GM12878 (cell line): ENCODE data around the gene NKIRAS1. TPM values are rescaled to one million over a fixed set of nuclear protein-coding genes. Genes with fewer than 3 reads are reported as not detected.

Experiments used
- ATAC-seq: fragments of 200-7000 bp; cut with Tn5 transposase; 3 replicates; pipeline ENCODE4 v1.9.1; 2020; ENCODE audit warnings: mild to moderate bottlenecking, moderate library complexity
- BruUV-seq: library from RNA; stranded (reverse); fragments of 400-500 nt; replicated peaks from 2 replicates; lab custom pipeline; 2021; lab: Mats Ljungman, UMichigan
- CTCF ChIA-PET: fragments of 300-600 bp; sonication (Branson Sonifier 250); formaldehyde crosslinking; extraction: SDS; loops from one replicate; lab custom pipeline; 2021; ENCODE audit warnings: inconsistent platforms; lab: Yijun Ruan, JAX
- POLR2A ChIA-PET: fragments of 350-600 bp; formaldehyde crosslinking; extraction: SDS; loops from one replicate; lab custom pipeline; 2021; ENCODE audit warnings: inconsistent platforms; lab: Charles Lee
- RAD21 ChIA-PET: fragments of 300-600 bp; sonication (Branson Sonifier 250); formaldehyde crosslinking; loops from one replicate; lab custom pipeline; 2023; ENCODE audit warnings: antibody characterized with exemption; ENCODE audit not compliant: unreplicated experiment; lab: Charles Lee
- SMC1A ChIA-PET: fragments of 300-600 bp; sonication (Branson Sonifier 250); formaldehyde crosslinking; loops from one replicate; lab custom pipeline; 2023; ENCODE audit not compliant: unreplicated experiment, uncharacterized antibody; lab: Charles Lee
- DNase-seq: peaks from one replicate; pipeline ENCODE4 v3.0.0-alpha.2; 2011; ENCODE audit warnings: low read depth, low spot score
- FAIRE-seq: peaks from 3 replicates; lab custom pipeline; 2011; peaks lifted over from hg19 to GRCh38; lab: Jason Lieb, UNC
- H2AFZ ChIP-seq: 2 replicates; pipeline ENCODE4 v1.6.0; 2011; ENCODE audit warnings: low read depth, low read length, control low read depth; ENCODE audit not compliant: control insufficient read depth
- H3K27ac ChIP-seq: 2 replicates; pipeline ENCODE4 v1.5.1; 2011; ENCODE audit warnings: control low read depth; ENCODE audit not compliant: control insufficient read depth, insufficient read depth
- H3K27me3 ChIP-seq, 2 experiments: replicated peaks in 1 of 2; 2 replicates each; pipeline versions ENCODE4 v1.6.0 to v1.6.1; 2011; ENCODE audit warnings: low read length in 1 of 2; ENCODE audit not compliant: control insufficient read depth in 2 of 2, insufficient read depth in 2 of 2
- H3K36me3 ChIP-seq, 2 experiments: 2 replicates each; pipeline ENCODE4 v1.5.1; 2011; ENCODE audit warnings: low read length in 1 of 2; ENCODE audit not compliant: control insufficient read depth in 2 of 2, insufficient read depth in 2 of 2
- H3K4me1 ChIP-seq: 2 replicates; pipeline ENCODE4 v1.6.1; 2011; ENCODE audit warnings: mild to moderate bottlenecking, low read length, moderate library complexity, mixed read lengths; ENCODE audit not compliant: control insufficient read depth, insufficient read depth
- H3K4me2 ChIP-seq: 2 replicates; pipeline ENCODE4 v1.6.0; 2011; ENCODE audit warnings: control low read depth; ENCODE audit not compliant: control insufficient read depth, insufficient read depth
- H3K4me3 ChIP-seq: fragments of 200-600 bp; sonication (generic); 2 replicates; pipeline ENCODE4 v1.5.1; 2016
- H3K79me2 ChIP-seq: 2 replicates; pipeline ENCODE4 v1.6.0; 2011; ENCODE audit warnings: low read length; ENCODE audit not compliant: control insufficient read depth, insufficient read depth
- H3K9ac ChIP-seq: 2 replicates; pipeline ENCODE4 v1.8.0; 2011; ENCODE audit warnings: low read length, control low read depth, mixed read lengths; ENCODE audit not compliant: control insufficient read depth, insufficient read depth
- H3K9me3 ChIP-seq: replicated peaks from 3 replicates; pipeline ENCODE4 v1.5.1; 2011; ENCODE audit warnings: mild to moderate bottlenecking, low read length; ENCODE audit not compliant: control insufficient read depth, insufficient read depth
- H4K20me1 ChIP-seq: 2 replicates; pipeline ENCODE4 v1.6.0; 2011; ENCODE audit not compliant: control insufficient read depth, insufficient read depth
- BACH1 ChIP-seq: fragments of 450-650 bp; IDR thresholded peaks from 2 replicates; pipeline ENCODE4 v1.6.1; 2017; ENCODE audit warnings: mild to moderate bottlenecking, borderline replicate concordance
- DPF2 ChIP-seq: fragments of 450-650 bp; IDR thresholded peaks from 2 replicates; pipeline ENCODE4 v1.6.1; 2017; ENCODE audit warnings: mild to moderate bottlenecking
- GABPA ChIP-seq: IDR thresholded peaks from 2 replicates; pipeline ENCODE4 v1.6.1; 2014; ENCODE audit warnings: antibody characterized with exemption, low read depth, mild to moderate bottlenecking, inconsistent platforms
- HCFC1 ChIP-seq: fragments of 150-350 bp; IDR thresholded peaks from 2 replicates; pipeline ENCODE4 v1.6.1; 2014; ENCODE audit warnings: low read length
- HDAC2 ChIP-seq: fragments of 200-600 bp; sonication (generic); IDR thresholded peaks from 2 replicates; pipeline ENCODE4 v1.6.1; 2017
- HDAC6 ChIP-seq: fragments of 200-600 bp; sonication (generic); IDR thresholded peaks from one replicate; pipeline ENCODE4 v1.8.0; 2017; ENCODE audit warnings: antibody characterized with exemption; ENCODE audit not compliant: unreplicated experiment
- KLF5 ChIP-seq: fragments of 450-650 bp; IDR thresholded peaks from 2 replicates; pipeline ENCODE4 v1.6.1; 2014; ENCODE audit warnings: mild to moderate bottlenecking; ENCODE audit not compliant: partially characterized antibody
- NFYA ChIP-seq: IDR thresholded peaks from 2 replicates; pipeline ENCODE4 v1.6.1; 2011; ENCODE audit warnings: low read depth, mild to moderate bottlenecking, low read length, improper control_type of control experiment, borderline replicate concordance
- RAD51 ChIP-seq: fragments of 450-650 bp; IDR thresholded peaks from 2 replicates; pipeline ENCODE4 v1.6.1; 2016; ENCODE audit warnings: moderate library complexity, mild to moderate bottlenecking, inconsistent platforms
- RB1 ChIP-seq: fragments of 450-650 bp; formaldehyde crosslinking; IDR thresholded peaks from 2 replicates; pipeline ENCODE4 v1.6.1; 2017; ENCODE audit warnings: mild to moderate bottlenecking, borderline replicate concordance
- SRF ChIP-seq, 2 experiments: IDR thresholded peaks; 2 replicates each; pipeline ENCODE4 v1.6.1; 2011; ENCODE audit warnings: low read depth in 2 of 2, low read length in 2 of 2, mild to moderate bottlenecking in 1 of 2, moderate library complexity in 1 of 2
- ZNF217 ChIP-seq: fragments of 450-650 bp; IDR thresholded peaks from 2 replicates; pipeline ENCODE4 v1.6.1; 2017; ENCODE audit warnings: antibody characterized with exemption, mild to moderate bottlenecking
- WGBS: methylation state at CpG from one replicate; pipeline ENCODE4 v1.1.6; 2016; ENCODE audit warnings: low lambda C conversion rate; ENCODE audit not compliant: insufficient replicate concordance, insufficient coverage; ENCODE audit errors: missing lambda C conversion rate; 5-methylcytosine and 5-hydroxymethylcytosine counted together
- in situ Hi-C: fragments of 300-500 bp; cut with MboI; formaldehyde crosslinking; loops from 9 replicates; pipeline ENCODE4 v1.14.3; 2018; ENCODE audit warnings: mixed read lengths
- intact Hi-C: fragments of 100-400 bp; cut with micrococcal nuclease; formaldehyde crosslinking; loops from one replicate; pipeline ENCODE4 v1.14.2; 2022; ENCODE audit not compliant: unreplicated experiment
- polyA plus RNA-seq, 11 experiments: library from polyadenylated mRNA; depleted of rRNA in 4 of 11; unstranded in 6 of 11; stranded (reverse) in 5 of 11; fragments of >200 nt; fragmentation: Nextera tagmentation in 4 of 11; fragmentation: Illumina TruSeq in 1 of 11; extraction: Ambion mirVana in 4 of 11; extraction: Trizol in 1 of 11; gene quantifications; 1 replicate in 1 of 11; 2 replicates in 10 of 11; pipeline versions ENCODE4 v1.2.1 to v1.2.3, GENCODE V29; 2011 to 2016; ENCODE audit warnings: inconsistent platforms in 2 of 11, missing spikeins in 2 of 11, low read depth in 1 of 11
- total RNA-seq, 4 experiments: library from RNA; depleted of rRNA in 3 of 4; stranded (reverse); fragments of >200 nt in 3 of 4; fragmentation: Illumina TruSeq in 1 of 4; extraction: Trizol in 1 of 4; gene quantifications; 2 replicates each; pipeline versions ENCODE4 v1.2.1 to v1.2.3, GENCODE V29; 2013 to 2021
- TF ChIP-seq, protein P1 (sequence below): IDR thresholded peaks from 2 replicates; pipeline ENCODE4 v1.6.1; 2011; ENCODE audit warnings: mild to moderate bottlenecking, low read depth, low read length, moderate library complexity; ENCODE audit not compliant: insufficient replicate concordance
- TF ChIP-seq, protein P2 (sequence below): fragments of 450-650 bp; formaldehyde crosslinking; IDR thresholded peaks from 2 replicates; pipeline ENCODE4 v1.4.0; 2022; ENCODE audit warnings: mild to moderate bottlenecking, moderate library complexity
- TF ChIP-seq, protein P3 (sequence below): fragments of 450-650 bp; IDR thresholded peaks from 2 replicates; pipeline ENCODE4 v1.6.1; 2017; ENCODE audit warnings: mild to moderate bottlenecking, moderate library complexity

Gene NKIRAS1
- total and polyA plus RNA-seq, 10 of the 15 experiments (the other 5 are each of a cell fraction or from before 2014, with no cell fraction given): 7.1 to 17.9 (median 10.9) TPM

GRCh38 chr3:23944007-23944783 lies 27.4 kb upstream of the NKIRAS1 start:
- H2AFZ ChIP-seq: peak overlapping the region; percentile 59
- TF ChIP-seq, protein P1, sequence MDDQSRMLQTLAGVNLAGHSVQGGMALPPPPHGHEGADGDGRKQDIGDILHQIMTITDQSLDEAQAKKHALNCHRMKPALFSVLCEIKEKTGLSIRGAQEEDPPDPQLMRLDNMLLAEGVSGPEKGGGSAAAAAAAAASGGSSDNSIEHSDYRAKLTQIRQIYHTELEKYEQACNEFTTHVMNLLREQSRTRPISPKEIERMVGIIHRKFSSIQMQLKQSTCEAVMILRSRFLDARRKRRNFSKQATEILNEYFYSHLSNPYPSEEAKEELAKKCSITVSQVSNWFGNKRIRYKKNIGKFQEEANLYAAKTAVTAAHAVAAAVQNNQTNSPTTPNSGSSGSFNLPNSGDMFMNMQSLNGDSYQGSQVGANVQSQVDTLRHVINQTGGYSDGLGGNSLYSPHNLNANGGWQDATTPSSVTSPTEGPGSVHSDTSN: no peak
- TF ChIP-seq, protein P2, sequence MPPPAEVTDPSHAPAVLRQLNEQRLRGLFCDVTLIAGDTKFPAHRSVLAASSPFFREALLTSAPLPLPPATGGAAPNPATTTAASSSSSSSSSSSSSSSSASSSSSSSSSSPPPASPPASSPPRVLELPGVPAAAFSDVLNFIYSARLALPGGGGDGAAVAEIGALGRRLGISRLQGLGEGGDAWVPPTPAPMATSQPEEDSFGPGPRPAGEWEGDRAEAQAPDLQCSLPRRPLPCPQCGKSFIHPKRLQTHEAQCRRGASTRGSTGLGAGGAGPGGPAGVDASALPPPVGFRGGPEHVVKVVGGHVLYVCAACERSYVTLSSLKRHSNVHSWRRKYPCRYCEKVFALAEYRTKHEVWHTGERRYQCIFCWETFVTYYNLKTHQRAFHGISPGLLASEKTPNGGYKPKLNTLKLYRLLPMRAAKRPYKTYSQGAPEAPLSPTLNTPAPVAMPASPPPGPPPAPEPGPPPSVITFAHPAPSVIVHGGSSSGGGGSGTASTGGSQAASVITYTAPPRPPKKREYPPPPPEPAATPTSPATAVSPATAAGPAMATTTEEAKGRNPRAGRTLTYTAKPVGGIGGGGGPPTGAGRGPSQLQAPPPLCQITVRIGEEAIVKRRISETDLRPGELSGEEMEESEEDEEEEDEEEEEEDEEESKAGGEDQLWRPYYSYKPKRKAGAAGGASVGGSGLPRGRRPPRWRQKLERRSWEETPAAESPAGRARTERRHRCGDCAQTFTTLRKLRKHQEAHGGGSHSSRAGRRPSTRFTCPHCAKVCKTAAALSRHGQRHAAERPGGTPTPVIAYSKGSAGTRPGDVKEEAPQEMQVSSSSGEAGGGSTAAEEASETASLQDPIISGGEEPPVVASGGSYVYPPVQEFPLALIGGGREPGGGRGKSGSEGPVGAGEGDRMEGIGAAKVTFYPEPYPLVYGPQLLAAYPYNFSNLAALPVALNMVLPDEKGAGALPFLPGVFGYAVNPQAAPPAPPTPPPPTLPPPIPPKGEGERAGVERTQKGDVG (CRISPR knock-in tag): no peak
- TF ChIP-seq HCFC1: no peak
- no peak for TF ChIP-seq ZNF217
- TF ChIP-seq NFYA: no peak
- TF ChIP-seq KLF5: no peak
- TF ChIP-seq, protein P3, sequence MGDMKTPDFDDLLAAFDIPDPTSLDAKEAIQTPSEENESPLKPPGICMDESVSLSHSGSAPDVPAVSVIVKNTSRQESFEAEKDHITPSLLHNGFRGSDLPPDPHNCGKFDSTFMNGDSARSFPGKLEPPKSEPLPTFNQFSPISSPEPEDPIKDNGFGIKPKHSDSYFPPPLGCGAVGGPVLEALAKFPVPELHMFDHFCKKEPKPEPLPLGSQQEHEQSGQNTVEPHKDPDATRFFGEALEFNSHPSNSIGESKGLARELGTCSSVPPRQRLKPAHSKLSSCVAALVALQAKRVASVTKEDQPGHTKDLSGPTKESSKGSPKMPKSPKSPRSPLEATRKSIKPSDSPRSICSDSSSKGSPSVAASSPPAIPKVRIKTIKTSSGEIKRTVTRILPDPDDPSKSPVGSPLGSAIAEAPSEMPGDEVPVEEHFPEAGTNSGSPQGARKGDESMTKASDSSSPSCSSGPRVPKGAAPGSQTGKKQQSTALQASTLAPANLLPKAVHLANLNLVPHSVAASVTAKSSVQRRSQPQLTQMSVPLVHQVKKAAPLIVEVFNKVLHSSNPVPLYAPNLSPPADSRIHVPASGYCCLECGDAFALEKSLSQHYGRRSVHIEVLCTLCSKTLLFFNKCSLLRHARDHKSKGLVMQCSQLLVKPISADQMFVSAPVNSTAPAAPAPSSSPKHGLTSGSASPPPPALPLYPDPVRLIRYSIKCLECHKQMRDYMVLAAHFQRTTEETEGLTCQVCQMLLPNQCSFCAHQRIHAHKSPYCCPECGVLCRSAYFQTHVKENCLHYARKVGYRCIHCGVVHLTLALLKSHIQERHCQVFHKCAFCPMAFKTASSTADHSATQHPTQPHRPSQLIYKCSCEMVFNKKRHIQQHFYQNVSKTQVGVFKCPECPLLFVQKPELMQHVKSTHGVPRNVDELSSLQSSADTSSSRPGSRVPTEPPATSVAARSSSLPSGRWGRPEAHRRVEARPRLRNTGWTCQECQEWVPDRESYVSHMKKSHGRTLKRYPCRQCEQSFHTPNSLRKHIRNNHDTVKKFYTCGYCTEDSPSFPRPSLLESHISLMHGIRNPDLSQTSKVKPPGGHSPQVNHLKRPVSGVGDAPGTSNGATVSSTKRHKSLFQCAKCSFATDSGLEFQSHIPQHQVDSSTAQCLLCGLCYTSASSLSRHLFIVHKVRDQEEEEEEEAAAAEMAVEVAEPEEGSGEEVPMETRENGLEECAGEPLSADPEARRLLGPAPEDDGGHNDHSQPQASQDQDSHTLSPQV: no peak
- no peak for TF ChIP-seq SRF (IDR thresholded peaks at IDR 0.05; ENCODE audit: low read depth in 2 of 2, low read length in 2 of 2)
- no peak for TF ChIP-seq RB1
- TF ChIP-seq BACH1: no peak
- TF ChIP-seq HDAC6: no peak
- no peak for TF ChIP-seq HDAC2
- no peak for TF ChIP-seq GABPA
- TF ChIP-seq RAD51: no peak
- TF ChIP-seq DPF2: no peak

More at GRCh38 chr3:23944007-23944783, 27.4 kb upstream of the NKIRAS1 start:
- Histone ChIP-seq H3K9ac (peak overlapping the region; percentile 14; the same call in 1 of the 2 replicates), H3K36me3 (no peaks in the 10 kb centered on the region), H3K79me2 (peaks cover 15% of the 10 kb centered on the region), H3K9me3 (no peaks in the 10 kb centered on the region), H3K4me1 (peaks cover 5% of the 10 kb centered on the region), H3K4me2 (peak overlapping the region; percentile 73), H3K27ac (no peak overlapping the region), H3K4me3 (peak overlapping the region; percentile 93), H4K20me1 (no peaks in the 10 kb centered on the region), H3K27me3 (peaks cover 0 to 3% of the 10 kb centered on the region in 2 experiments; a peak in 1 of 4 replicates)
- BruUV-seq: no TSS peak
- DNase-seq (no peak), ATAC-seq (no peak), FAIRE-seq (no peak)
- POLR2A ChIA-PET: interaction anchor here (0.5 to 1.1 kb wide), 2 partner anchors 27 to 94 kb away, joined by 4 read pairs; partner anchors contain the start of genes NKIRAS1 and RPL15
- intact Hi-C loops: loop anchor here (10.0 kb wide), 1 partner anchor 289 kb away; no protein-coding TSS in a partner anchor
- SMC1A ChIA-PET: interaction anchor here (0.5 to 1.5 kb wide), 8 partner anchors 8 to 1326 kb away, joined by 3 to 5 read pairs (median 3); partner anchors contain the start of genes NKIRAS1 and RPL15
- in situ Hi-C loops: loop anchor here (25.0 kb wide), 1 partner anchor 1843 kb away; the partner anchor contains the start of genes NGLY1 and OXSM
- 11% methylated on average over 13 of the region's 13 CpGs for WGBS
- RAD21 ChIA-PET: interaction anchor here (0.9 to 1.3 kb wide), 3 partner anchors 26 to 110 kb away, joined by 3 to 4 read pairs (median 3); no protein-coding TSS in a partner anchor
- CTCF ChIA-PET: interaction anchor here (0.5 to 1.6 kb wide), 9 partner anchors 9 to 110 kb away, joined by 3 to 5 read pairs (median 3); partner anchors contain the start of genes NKIRAS1 and RPL15
